ENCODE data around the gene ARHGAP40. TPM values are rescaled to one million over a fixed set of nuclear protein-coding genes. Genes with fewer than 3 reads are reported as not detected.

ARHGAP40 gene
- total and polyA plus RNA-seq, 2 experiments from 2014 or later: not detected

- TF ChIP-seq EZH2 (IDR thresholded peaks at IDR 0.05; ENCODE audit: insufficient read depth, poor library complexity, severe bottlenecking) (no peak), EZH2phosphoT487 (IDR thresholded peaks at IDR 0.05; ENCODE audit: insufficient read depth, low read depth) (no peak)
- Histone ChIP-seq H3K9me3 (ENCODE audit: low read depth) (no peaks in the 10 kb centered on the region), H3K9ac (no peak overlapping the region), H3K27me3 (replicated peaks; ENCODE audit: insufficient read depth) (peaks cover 47% of the 10 kb centered on the region), H4K20me1 (ENCODE audit: insufficient read depth) (no peaks in the 10 kb centered on the region), H3K36me3 (ENCODE audit: low read depth) (no peaks in the 10 kb centered on the region), H3K4me1 (ENCODE audit: insufficient read depth) (no peaks in the 10 kb centered on the region), H2AFZ (no peak overlapping the region), H3K79me2 (ENCODE audit: insufficient read depth) (no peaks in the 10 kb centered on the region), H3F3A (ENCODE audit: insufficient read depth) (no peaks in the 10 kb centered on the region), H3K9me2 (ENCODE audit: insufficient read depth) (no peaks in the 10 kb centered on the region), H3K4me3 (no peak overlapping the region), H3K4me2 (ENCODE audit: unreplicated experiment) (no peak overlapping the region), H3K27ac (no peak overlapping the region)
- WGBS, 2 experiments (ENCODE audit: low coverage in 1 of 2, low lambda C conversion rate in 2 of 2, missing lambda C conversion rate in 2 of 2): 42% methylated on average over 6 of the region's 6 CpGs
- in situ Hi-C loops (cut with MboI): no loop called here
- no peak for DNase-seq
These were observed 65.9 kb downstream of the ARHGAP40 start for GRCh38 chr20:38667417-38667956.

GRCh38 chr20:38669688-38670087, 68.1 kb downstream of the ARHGAP40 start:
- Histone ChIP-seq H3K36me3 (ENCODE audit: low read depth) (no peaks in the 10 kb centered on the region), H3K9me2 (ENCODE audit: insufficient read depth) (no peaks in the 10 kb centered on the region), H3F3A (ENCODE audit: insufficient read depth) (no peaks in the 10 kb centered on the region), H3K27me3 (replicated peaks; ENCODE audit: insufficient read depth) (peaks cover 45% of the 10 kb centered on the region), H3K4me1 (ENCODE audit: insufficient read depth) (peaks cover 4% of the 10 kb centered on the region; the same call in 1 of the 2 replicates), H3K9me3 (ENCODE audit: low read depth) (no peaks in the 10 kb centered on the region), H3K4me3 (no peak overlapping the region), H3K79me2 (ENCODE audit: insufficient read depth) (no peaks in the 10 kb centered on the region), H3K4me2 (ENCODE audit: unreplicated experiment) (no peak overlapping the region), H2AFZ (no peak overlapping the region), H4K20me1 (ENCODE audit: insufficient read depth) (no peaks in the 10 kb centered on the region), H3K9ac (no peak overlapping the region), H3K27ac (no peak overlapping the region)
- TF ChIP-seq EZH2 (IDR thresholded peaks at IDR 0.05; ENCODE audit: insufficient read depth, poor library complexity, severe bottlenecking): no peak
- no peak for TF ChIP-seq EZH2phosphoT487 (IDR thresholded peaks at IDR 0.05; ENCODE audit: insufficient read depth, low read depth)
- in situ Hi-C loops (cut with MboI): no loop called here
- no peak for DNase-seq

- H2AFZ ChIP-seq: no peak overlapping the region
- H3K9me3 ChIP-seq (ENCODE audit: low read depth): no peaks in the 10 kb centered on the region
- no peak overlapping the region for H3K27ac ChIP-seq
- no peak overlapping the region for H3K9ac ChIP-seq
- H3K4me3 ChIP-seq: no peak overlapping the region
- 40 to 56% methylated on average over 3 of the region's 3 CpGs for WGBS, 2 experiments (ENCODE audit: low coverage in 1 of 2, low lambda C conversion rate in 2 of 2, missing lambda C conversion rate in 2 of 2)
- no peaks in the 10 kb centered on the region for H3K9me2 ChIP-seq (ENCODE audit: insufficient read depth)
- no peak overlapping the region for H3K4me2 ChIP-seq (ENCODE audit: unreplicated experiment)
- no peaks in the 10 kb centered on the region for H3K79me2 ChIP-seq (ENCODE audit: insufficient read depth)
- TF ChIP-seq EZH2phosphoT487 (IDR thresholded peaks at IDR 0.05; ENCODE audit: insufficient read depth, low read depth): no peak
- TF ChIP-seq EZH2 (IDR thresholded peaks at IDR 0.05; ENCODE audit: insufficient read depth, poor library complexity, severe bottlenecking): no peak
- H3F3A ChIP-seq (ENCODE audit: insufficient read depth): no peaks in the 10 kb centered on the region
- in situ Hi-C loops (cut with MboI): no loop called here
- peaks cover 4% of the 10 kb centered on the region; the same call in 1 of the 2 replicates for H3K4me1 ChIP-seq (ENCODE audit: insufficient read depth)
- H3K36me3 ChIP-seq (ENCODE audit: low read depth): no peaks in the 10 kb centered on the region
- H4K20me1 ChIP-seq (ENCODE audit: insufficient read depth): no peaks in the 10 kb centered on the region
- DNase-seq: no peak
- peaks cover 36% of the 10 kb centered on the region for H3K27me3 ChIP-seq (replicated peaks; ENCODE audit: insufficient read depth)
These were observed 69.2 kb downstream of the ARHGAP40 start for GRCh38 chr20:38670786-38671185.

- TF ChIP-seq EZH2 (IDR thresholded peaks at IDR 0.05; ENCODE audit: insufficient read depth, poor library complexity, severe bottlenecking) (no peak), EZH2phosphoT487 (IDR thresholded peaks at IDR 0.05; ENCODE audit: insufficient read depth, low read depth) (no peak)
- no peak for DNase-seq
These were observed 69.6 kb downstream of the ARHGAP40 start for GRCh38 chr20:38671186-38671585.

More at GRCh38 chr20:38671186-38671585, 69.6 kb downstream of the ARHGAP40 start:
- H3K4me3 ChIP-seq: no peak overlapping the region
- H3K27ac ChIP-seq: no peak overlapping the region
- in situ Hi-C loops (cut with MboI): no loop called here
- H2AFZ ChIP-seq: no peak overlapping the region
- no peaks in the 10 kb centered on the region for H3K9me3 ChIP-seq (ENCODE audit: low read depth)
- H3K4me1 ChIP-seq (ENCODE audit: insufficient read depth): peaks cover 4% of the 10 kb centered on the region; the same call in 1 of the 2 replicates
- H3K27me3 ChIP-seq (replicated peaks; ENCODE audit: insufficient read depth): peaks cover 32% of the 10 kb centered on the region
- no peaks in the 10 kb centered on the region for H3F3A ChIP-seq (ENCODE audit: insufficient read depth)
- no peak overlapping the region for H3K9ac ChIP-seq
- no peaks in the 10 kb centered on the region for H3K36me3 ChIP-seq (ENCODE audit: low read depth)
- H3K4me2 ChIP-seq (ENCODE audit: unreplicated experiment): no peak overlapping the region
- no peaks in the 10 kb centered on the region for H3K9me2 ChIP-seq (ENCODE audit: insufficient read depth)
- no peaks in the 10 kb centered on the region for H4K20me1 ChIP-seq (ENCODE audit: insufficient read depth)
- 22 to 26% methylated on average over 6 of the region's 6 CpGs for WGBS, 2 experiments (ENCODE audit: low coverage in 1 of 2, low lambda C conversion rate in 2 of 2, missing lambda C conversion rate in 2 of 2)
- no peaks in the 10 kb centered on the region for H3K79me2 ChIP-seq (ENCODE audit: insufficient read depth)

Data from GM23248 (cell line).